AG10803 (cell line): ENCODE results near the gene PLEKHG4B.

ENCODE experiments used
- DNase-seq: peaks from one replicate; pipeline ENCODE4 v3.0.0; 2010; ENCODE audit warnings: low read depth
- H3K4me3 ChIP-seq: 2 replicates; pipeline ENCODE4 v1.5.1; 2011; ENCODE audit warnings: mild to moderate bottlenecking, low read length, control low read depth
- TF ChIP-seq, protein P1 (sequence below): conservative IDR thresholded peaks from 2 replicates; pipeline ENCODE4 v1.5.1; 2011; ENCODE audit warnings: mild to moderate bottlenecking, low read length, control low read depth, inconsistent platforms

PLEKHG4B gene

DNA sequence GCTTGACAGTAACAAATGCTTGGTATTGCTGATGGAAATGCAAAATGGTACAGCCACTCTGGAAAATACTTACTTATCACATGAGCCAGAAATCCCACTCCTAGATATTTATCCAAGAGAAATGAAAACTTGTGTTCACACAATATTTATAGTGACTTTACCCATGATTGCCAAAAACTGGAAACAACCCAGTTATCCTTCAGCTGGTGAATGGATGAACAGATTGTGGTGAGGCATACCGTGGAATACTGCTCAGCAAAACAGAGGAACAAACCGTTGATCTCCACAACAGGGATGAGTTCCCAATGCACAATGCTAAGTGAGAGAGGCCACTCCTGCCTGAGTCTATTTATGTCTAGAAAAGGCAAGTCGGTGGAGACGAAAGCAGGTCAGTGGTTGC lies 58.8 kb downstream of the PLEKHG4B start:
- H3K4me3 ChIP-seq: no peak overlapping the region
- TF ChIP-seq, protein P1, sequence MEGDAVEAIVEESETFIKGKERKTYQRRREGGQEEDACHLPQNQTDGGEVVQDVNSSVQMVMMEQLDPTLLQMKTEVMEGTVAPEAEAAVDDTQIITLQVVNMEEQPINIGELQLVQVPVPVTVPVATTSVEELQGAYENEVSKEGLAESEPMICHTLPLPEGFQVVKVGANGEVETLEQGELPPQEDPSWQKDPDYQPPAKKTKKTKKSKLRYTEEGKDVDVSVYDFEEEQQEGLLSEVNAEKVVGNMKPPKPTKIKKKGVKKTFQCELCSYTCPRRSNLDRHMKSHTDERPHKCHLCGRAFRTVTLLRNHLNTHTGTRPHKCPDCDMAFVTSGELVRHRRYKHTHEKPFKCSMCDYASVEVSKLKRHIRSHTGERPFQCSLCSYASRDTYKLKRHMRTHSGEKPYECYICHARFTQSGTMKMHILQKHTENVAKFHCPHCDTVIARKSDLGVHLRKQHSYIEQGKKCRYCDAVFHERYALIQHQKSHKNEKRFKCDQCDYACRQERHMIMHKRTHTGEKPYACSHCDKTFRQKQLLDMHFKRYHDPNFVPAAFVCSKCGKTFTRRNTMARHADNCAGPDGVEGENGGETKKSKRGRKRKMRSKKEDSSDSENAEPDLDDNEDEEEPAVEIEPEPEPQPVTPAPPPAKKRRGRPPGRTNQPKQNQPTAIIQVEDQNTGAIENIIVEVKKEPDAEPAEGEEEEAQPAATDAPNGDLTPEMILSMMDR: no peak
- DNase-seq: no peak

DNA sequence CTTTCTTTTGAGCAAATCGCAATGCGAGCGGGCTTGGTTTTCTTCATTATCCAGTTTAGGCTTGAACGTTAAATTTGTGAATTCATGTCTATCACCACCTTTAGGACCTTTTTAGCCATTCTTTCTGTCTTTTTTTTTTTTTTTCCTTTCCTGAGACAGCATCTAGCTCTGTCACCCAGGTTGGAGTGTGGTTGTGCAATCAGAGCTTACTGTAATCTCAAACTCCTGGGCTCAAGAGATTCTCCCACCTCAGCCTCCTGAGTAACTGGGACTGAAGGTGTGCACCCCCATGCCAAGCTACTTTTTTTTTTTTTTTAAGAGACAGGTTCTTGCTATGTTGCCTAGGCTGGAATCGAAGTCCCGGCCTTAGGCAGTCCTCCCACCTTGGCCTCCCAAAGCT lies 60.1 kb downstream of the PLEKHG4B start:
- H3K4me3 ChIP-seq: no peak overlapping the region
- DNase-seq: no peak
- TF ChIP-seq, protein P1: no peak

DNA sequence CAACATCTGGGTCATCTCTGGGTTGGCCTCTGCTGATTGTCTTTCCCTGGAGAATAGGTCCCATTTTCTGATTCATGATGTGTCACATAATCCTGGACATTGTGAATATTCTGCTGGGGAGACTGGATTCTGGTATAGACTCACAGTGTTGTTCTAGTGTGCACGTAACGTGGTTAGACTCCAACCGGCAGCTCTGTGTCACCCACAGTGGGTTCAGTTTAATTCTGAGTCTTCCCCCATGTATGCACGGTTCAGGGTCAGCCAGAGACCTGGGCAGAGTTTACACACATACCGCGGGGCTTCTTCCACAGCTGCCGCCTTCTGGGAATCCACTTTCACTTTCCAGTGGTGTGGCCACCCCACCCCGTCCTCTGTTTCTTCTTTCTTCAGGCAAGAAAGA lies 61.3 kb downstream of the PLEKHG4B start:
- no peak overlapping the region for H3K4me3 ChIP-seq
- DNase-seq: peak; percentile 30
- TF ChIP-seq, protein P1: no peak

DNA sequence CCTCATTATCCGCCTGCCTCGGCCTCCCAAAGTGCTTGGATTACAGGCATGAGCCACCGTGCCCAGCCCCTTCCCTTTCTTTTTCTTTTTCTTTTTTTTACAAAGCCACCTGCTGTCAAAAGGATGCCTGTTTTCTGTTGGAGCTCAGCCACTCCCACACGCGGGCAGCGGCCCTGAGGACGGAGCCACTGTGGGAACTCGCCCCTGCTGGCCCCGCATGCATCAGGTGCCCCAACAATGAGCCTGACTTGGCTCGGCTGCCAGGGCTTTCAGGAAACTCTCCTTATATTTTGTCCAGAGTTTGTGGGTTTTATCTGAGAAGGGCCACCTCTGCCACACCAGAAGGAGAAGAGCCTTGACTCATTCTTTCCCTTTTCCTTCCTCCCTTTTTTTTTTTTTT lies 62.3 kb downstream of the PLEKHG4B start:
- no peak overlapping the region for H3K4me3 ChIP-seq
- TF ChIP-seq, protein P1: no peak
- no peak for DNase-seq

DNA sequence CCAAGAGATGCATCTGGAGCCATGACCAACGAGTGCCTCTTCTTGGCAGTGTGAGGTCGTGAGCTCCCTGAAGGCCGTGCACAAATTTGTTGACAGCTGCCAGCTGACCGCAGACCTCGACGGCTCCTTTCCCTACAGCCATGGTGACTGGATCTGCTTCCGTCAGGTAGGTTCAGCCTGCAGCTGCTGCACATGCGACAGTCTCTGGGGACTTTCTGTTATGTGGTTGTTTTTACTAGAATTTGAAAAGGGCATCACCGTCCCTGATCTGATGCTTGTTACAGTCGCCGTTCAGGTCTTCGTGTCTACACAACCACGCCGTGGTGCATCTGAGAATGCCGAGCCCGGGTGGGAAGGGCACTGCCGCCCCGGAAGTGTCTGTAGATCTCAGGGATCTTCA lies 62.9 kb downstream of the PLEKHG4B start:
- H3K4me3 ChIP-seq: no peak overlapping the region
- TF ChIP-seq, protein P1: no peak
- DNase-seq: no peak

DNA sequence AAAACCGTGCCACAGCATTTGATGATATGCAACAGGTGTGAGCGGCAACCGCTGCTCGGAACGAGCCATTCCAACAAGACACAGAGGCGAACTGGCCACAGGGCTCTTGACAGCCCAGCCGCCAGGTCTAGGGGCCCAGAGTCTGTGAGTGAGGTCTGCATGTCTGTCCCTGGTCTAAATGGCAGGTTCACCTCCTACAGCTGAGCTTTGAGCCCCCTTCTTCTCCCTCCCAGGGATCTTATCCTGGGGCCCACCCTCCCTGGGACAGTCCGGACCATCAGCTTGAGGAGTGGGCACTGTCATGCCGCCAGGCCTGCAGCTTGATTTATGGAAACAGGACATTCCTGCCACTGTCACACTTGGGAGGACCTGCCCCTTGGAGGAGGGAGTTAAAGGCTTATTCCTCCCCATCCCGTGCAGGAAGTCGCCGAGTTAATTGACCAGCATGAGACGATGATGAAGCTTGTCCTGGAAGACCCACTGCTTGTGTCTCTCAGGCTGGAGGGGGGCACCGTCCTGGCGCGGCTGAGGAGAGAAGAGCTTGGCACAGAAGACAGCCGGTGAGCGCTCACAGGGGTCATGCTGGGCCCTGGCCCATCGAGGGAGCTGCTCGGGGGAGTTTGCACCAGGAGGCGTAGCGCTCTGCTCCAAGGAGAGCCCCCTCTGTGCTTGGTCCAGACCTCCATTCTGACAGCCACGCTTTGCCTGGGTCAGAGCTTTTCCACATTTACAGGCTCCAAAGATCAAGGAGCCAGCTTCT lies 63.9 kb downstream of the PLEKHG4B start:
- TF ChIP-seq, protein P1: no peak
- no peak for DNase-seq
- H3K4me3 ChIP-seq: no peak overlapping the region

DNA sequence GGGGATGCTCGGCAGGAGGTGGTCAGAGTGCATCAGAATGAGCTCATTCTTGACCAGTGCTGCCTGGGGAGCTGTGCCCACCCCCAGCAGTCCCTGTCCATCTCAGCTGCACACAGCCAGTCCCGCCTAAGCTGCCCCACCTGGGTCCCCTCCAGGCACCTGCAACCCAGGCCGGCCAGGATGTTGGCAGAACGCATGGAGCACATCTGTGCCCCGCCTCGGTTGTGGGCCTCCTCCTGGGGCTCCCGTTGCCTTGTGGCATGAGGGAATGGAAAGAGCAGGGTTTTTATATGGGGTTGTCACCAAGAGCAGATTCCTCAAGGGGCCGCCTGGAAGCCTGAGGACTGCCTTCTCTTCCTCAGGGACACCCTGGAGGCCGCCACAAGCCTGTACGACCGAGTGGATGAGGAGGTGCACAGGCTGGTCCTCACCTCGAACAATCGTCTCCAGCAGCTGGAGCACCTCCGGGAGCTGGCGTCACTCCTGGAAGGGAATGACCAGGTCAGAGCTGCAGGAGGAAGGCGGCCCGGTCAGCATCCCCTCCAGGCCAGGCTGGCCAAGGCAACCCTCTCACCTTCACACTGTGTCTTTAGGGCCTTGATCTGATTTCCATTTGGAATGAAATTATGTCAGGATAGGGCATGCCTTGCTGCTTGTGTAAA lies 64.6 kb downstream of the PLEKHG4B start:
- no peak for DNase-seq
- TF ChIP-seq, protein P1: no peak
- no peak overlapping the region for H3K4me3 ChIP-seq
